Tibial artery (tissue), 4 donors: ENCODE measurements around the gene PHETA1.

ENCODE experiments used
- DNase-seq, 2 donors: peaks; one replicate each; pipeline ENCODE4 v3.0.0-alpha.2; 2019
- H3K27ac ChIP-seq, 2 donors: fragments of 200-600 bp; sonication (generic) in 1 of 2; 1 replicate in 1 of 2; 2 replicates in 1 of 2; pipeline ENCODE4 v1.5.1; 2018 to 2019; ENCODE audit warnings: mild to moderate bottlenecking in 1 of 2
- H3K27me3 ChIP-seq, 2 donors: fragments of 200-600 bp; sonication (generic) in 1 of 2; one replicate each; pipeline versions ENCODE4 v1.5.1 to v1.6.0; 2016 to 2019
- H3K36me3 ChIP-seq, 3 donors: fragments of 200-600 bp; sonication (generic) in 2 of 3; one replicate each; pipeline ENCODE4 v1.5.1; 2016 to 2019; ENCODE audit warnings: mild to moderate bottlenecking in 2 of 3
- H3K4me1 ChIP-seq, 4 donors: fragments of 200-600 bp; sonication (generic) in 2 of 4; 1 replicate in 3 of 4; 2 replicates in 1 of 4; pipeline ENCODE4 v1.5.1; 2016 to 2019
- H3K4me3 ChIP-seq, 2 donors: fragments of 200-600 bp; sonication (generic) in 1 of 2; 1 replicate in 1 of 2; 2 replicates in 1 of 2; pipeline ENCODE4 v1.5.1; 2018 to 2019; ENCODE audit warnings: mild to moderate bottlenecking in 2 of 2
- H3K9me3 ChIP-seq, 3 donors: fragments of 200-600 bp; sonication (generic) in 1 of 3; one replicate each; pipeline ENCODE4 v1.5.1; 2016 to 2019
- intact Hi-C: fragments of 100-400 bp; cut with DNase I; formaldehyde crosslinking; loops from one replicate; pipeline ENCODE4 v1.15.0; 2023; ENCODE audit warnings: low total_unique reads
- TF ChIP-seq, protein P1 (sequence below), 2 experiments: fragments of 200-600 bp in 1 of 2; fragments of 450-650 bp in 1 of 2; IDR thresholded peaks; one replicate each; pipeline ENCODE4 v1.5.1; 2017 to 2019; ENCODE audit warnings: antibody characterized with exemption in 2 of 2, mild to moderate bottlenecking in 1 of 2, moderate library complexity in 1 of 2

PHETA1 gene

GRCh38 chr12:111413442-111414086 lies 44.7 kb upstream of the PHETA1 start:
- TF ChIP-seq, protein P1, sequence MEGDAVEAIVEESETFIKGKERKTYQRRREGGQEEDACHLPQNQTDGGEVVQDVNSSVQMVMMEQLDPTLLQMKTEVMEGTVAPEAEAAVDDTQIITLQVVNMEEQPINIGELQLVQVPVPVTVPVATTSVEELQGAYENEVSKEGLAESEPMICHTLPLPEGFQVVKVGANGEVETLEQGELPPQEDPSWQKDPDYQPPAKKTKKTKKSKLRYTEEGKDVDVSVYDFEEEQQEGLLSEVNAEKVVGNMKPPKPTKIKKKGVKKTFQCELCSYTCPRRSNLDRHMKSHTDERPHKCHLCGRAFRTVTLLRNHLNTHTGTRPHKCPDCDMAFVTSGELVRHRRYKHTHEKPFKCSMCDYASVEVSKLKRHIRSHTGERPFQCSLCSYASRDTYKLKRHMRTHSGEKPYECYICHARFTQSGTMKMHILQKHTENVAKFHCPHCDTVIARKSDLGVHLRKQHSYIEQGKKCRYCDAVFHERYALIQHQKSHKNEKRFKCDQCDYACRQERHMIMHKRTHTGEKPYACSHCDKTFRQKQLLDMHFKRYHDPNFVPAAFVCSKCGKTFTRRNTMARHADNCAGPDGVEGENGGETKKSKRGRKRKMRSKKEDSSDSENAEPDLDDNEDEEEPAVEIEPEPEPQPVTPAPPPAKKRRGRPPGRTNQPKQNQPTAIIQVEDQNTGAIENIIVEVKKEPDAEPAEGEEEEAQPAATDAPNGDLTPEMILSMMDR (IDR thresholded peaks at IDR 0.05) = no peak
- Histone ChIP-seq H3K36me3 (peaks cover 1 to 10% (median 7%) of the 10 kb centered on the region in 3 donors), H3K27ac (no peak overlapping the region), H3K4me3 (no peak overlapping the region), H3K4me1 (peaks cover 0 to 50% (median 38%) of the 10 kb centered on the region in 4 donors), H3K9me3 (no peaks in the 10 kb centered on the region), H3K27me3 (no peaks in the 10 kb centered on the region)
- intact Hi-C loops = no loop called here
- DNase-seq = no peak

- Histone ChIP-seq H3K27me3 (no peaks in the 10 kb centered on the region), H3K4me3 (no peak overlapping the region), H3K36me3 (peaks cover 0 to 4% (median under 1%) of the 10 kb centered on the region in 3 donors), H3K9me3 (no peaks in the 10 kb centered on the region), H3K27ac (peak overlapping the region in 1 of 2 donors; percentile 55), H3K4me1 (peaks cover 0 to 54% (median 41%) of the 10 kb centered on the region in 4 donors)
- TF ChIP-seq, protein P1 (IDR thresholded peaks at IDR 0.05) = no peak
- no peak for DNase-seq
- intact Hi-C loops = no loop called here
These were observed 44.0 kb upstream of the PHETA1 start for GRCh38 chr12:111412830-111413441.

DNA sequence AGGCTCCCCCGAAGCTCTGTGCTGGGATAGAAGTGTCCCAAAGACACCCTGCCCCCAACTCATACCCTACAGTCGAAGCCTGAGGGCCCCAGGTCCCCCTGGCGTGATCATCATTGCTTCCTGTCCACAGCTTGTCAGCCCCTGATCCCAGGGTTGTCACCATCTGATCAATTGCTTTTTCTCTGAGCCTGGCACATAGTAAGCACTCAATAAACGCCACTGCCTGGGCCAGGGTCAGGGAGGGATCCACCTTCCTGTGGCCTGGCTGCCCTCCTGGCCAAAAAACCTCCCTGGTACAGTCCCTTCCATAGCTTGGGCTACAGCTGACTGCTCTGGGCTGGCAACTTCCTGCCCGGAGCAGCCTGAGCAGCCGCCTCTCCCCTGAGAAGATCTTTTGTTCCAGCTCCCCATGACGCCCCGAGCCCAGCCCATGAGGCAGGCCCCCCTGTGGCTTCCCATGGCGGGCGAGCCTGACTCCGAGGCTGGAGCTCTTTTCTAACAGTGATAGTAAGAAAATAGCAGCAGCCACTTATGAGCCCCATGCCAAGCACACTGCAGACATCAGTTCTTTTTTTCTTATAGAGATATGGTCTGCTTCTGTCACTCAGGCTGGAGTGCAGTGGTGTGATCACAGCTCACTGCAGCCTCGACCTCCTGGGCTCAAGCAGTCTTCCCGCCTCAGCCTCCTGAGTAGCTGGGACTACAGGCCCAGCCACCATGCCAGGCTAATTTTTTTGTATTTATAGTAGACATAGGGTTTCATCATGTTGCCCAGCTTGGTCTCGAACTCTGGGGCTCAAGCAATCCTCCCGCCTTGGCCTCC lies 43.3 kb upstream of the PHETA1 start:
- intact Hi-C loops = no loop called here
- Histone ChIP-seq H3K4me1 (peaks cover 0 to 62% (median 47%) of the 10 kb centered on the region in 4 donors), H3K4me3 (no peak overlapping the region)

GRCh38 chr12:111411185-111411764 lies 42.4 kb upstream of the PHETA1 start:
- no peaks in the 10 kb centered on the region for H3K9me3 ChIP-seq
- no peak overlapping the region for H3K4me3 ChIP-seq
- intact Hi-C loops = no loop called here
- peaks cover 0 to 3% (median 0%) of the 10 kb centered on the region in 3 donors for H3K36me3 ChIP-seq
- TF ChIP-seq, protein P1 (IDR thresholded peaks at IDR 0.05) = no peak
- H3K27ac ChIP-seq = peak overlapping the region; percentile 74 to 81
- DNase-seq = no peak
- H3K4me1 ChIP-seq = peaks cover 0 to 71% (median 55%) of the 10 kb centered on the region in 4 donors
- H3K27me3 ChIP-seq = no peaks in the 10 kb centered on the region

More for the DNA sequence above, 43.3 kb upstream of the PHETA1 start:
- Histone ChIP-seq H3K27ac (peak overlapping the region; percentile 45 to 55), H3K36me3 (peaks cover 0 to 3% (median 0%) of the 10 kb centered on the region in 3 donors), H3K27me3 (no peaks in the 10 kb centered on the region), H3K9me3 (no peaks in the 10 kb centered on the region)
- TF ChIP-seq, protein P1 (IDR thresholded peaks at IDR 0.05) = no peak
- no peak for DNase-seq

DNA sequence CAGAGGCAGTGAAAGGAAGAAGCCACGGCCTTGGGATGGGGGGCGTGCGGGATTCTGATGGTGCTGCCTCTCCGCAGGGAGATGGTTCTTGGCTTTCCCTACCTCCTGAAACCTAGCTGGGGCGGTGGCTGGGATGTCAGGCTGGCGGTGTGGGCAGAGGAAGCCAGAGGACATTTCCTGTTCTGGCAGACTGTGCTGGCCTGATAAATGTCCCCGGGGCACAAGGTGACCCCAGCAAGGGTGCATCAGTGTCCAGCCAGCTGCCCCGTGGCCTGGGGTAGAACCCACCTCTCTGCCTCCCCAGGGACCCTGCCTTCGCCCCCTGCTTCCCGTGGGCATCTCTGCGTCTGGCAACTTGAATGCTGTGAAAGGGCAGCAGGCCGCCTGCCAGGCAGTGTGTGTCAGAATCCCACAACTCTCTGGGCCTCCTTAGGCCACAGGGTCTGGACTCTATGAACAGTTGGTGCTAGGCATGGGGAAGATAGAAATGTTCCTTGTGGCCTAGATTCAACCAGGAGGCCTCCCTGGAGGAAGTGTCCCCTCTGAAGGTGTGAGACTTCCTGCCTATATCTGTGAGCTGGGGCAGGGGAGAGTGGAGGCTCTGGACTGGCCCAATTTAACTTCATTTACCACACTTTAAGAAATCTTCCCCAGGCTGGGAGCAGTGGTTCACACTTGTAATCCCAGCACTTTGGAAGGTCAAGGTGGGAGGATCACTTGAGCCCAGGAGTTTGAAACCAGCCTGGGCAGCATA lies 41.7 kb upstream of the PHETA1 start:
- intact Hi-C loops = no loop called here
- DNase-seq = no peak
- TF ChIP-seq, protein P1 (IDR thresholded peaks at IDR 0.05) = no peak
- peaks cover 0 to 74% (median 56%) of the 10 kb centered on the region in 4 donors for H3K4me1 ChIP-seq
- no peaks in the 10 kb centered on the region for H3K36me3 ChIP-seq
- peak overlapping the region; percentile 74 to 81 for H3K27ac ChIP-seq
- peak overlapping the region in 1 of 2 donors; percentile 23 for H3K4me3 ChIP-seq
- H3K9me3 ChIP-seq = no peaks in the 10 kb centered on the region
- H3K27me3 ChIP-seq = no peaks in the 10 kb centered on the region
